GM23338 (cell line): ENCODE results near the gene MICAL2. TPM values are rescaled to one million over a fixed set of nuclear protein-coding genes. Genes with fewer than 3 reads are reported as not detected.

ENCODE experiments used
- ATAC-seq: fragments of 200-7000 bp; cut with Tn5 transposase; 3 replicates; pipeline ENCODE4 v1.9.1; 2020
- DNase-seq: peaks from one replicate; pipeline ENCODE4 v3.0.0-alpha.2; 2015; ENCODE audit warnings: low spot score
- H2AFZ ChIP-seq: fragments of 200-600 bp; sonication (generic); 2 replicates; pipeline ENCODE4 v1.8.0; 2016; ENCODE audit warnings: antibody characterized with exemption, mild to moderate bottlenecking, moderate library complexity
- H3F3A ChIP-seq: fragments of 200-600 bp; sonication (generic); replicated peaks from 2 replicates; pipeline ENCODE4 v1.8.0; 2017; ENCODE audit warnings: antibody characterized with exemption, mixed run types, low read depth
- H3K27ac ChIP-seq: fragments of 200-600 bp; sonication (generic); 2 replicates; pipeline ENCODE4 v1.6.1; 2016; ENCODE audit warnings: low read depth
- H3K27me3 ChIP-seq: fragments of 200-600 bp; sonication (generic); 2 replicates; pipeline ENCODE4 v1.8.0; 2016; ENCODE audit warnings: mild to moderate bottlenecking, mixed run types, moderate library complexity; ENCODE audit not compliant: insufficient read depth
- H3K36me3 ChIP-seq: fragments of 200-600 bp; sonication (generic); 2 replicates; pipeline ENCODE4 v1.8.0; 2016; ENCODE audit warnings: mild to moderate bottlenecking; ENCODE audit not compliant: insufficient read depth
- H3K4me1 ChIP-seq: fragments of 200-600 bp; sonication (generic); 2 replicates; pipeline ENCODE4 v1.8.0; 2016; ENCODE audit warnings: mild to moderate bottlenecking, moderate library complexity; ENCODE audit not compliant: insufficient read depth
- H3K4me2 ChIP-seq: fragments of 200-600 bp; sonication (generic); 2 replicates; pipeline ENCODE4 v1.7.1; 2017; ENCODE audit warnings: mixed run types
- H3K4me3 ChIP-seq: fragments of 200-600 bp; sonication (generic); 2 replicates; pipeline ENCODE4 v1.6.1; 2016; ENCODE audit warnings: mixed run types
- H3K79me2 ChIP-seq: fragments of 200-600 bp; sonication (generic); replicated peaks from 2 replicates; pipeline ENCODE4 v1.8.0; 2017; ENCODE audit warnings: mild to moderate bottlenecking; ENCODE audit not compliant: insufficient read depth
- H3K9me2 ChIP-seq: fragments of 200-600 bp; sonication (generic); 2 replicates; pipeline ENCODE4 v1.8.0; 2017; ENCODE audit not compliant: insufficient read depth
- H4K20me1 ChIP-seq: fragments of 200-600 bp; sonication (generic); replicated peaks from 2 replicates; pipeline ENCODE4 v1.8.0; 2017; ENCODE audit warnings: mild to moderate bottlenecking; ENCODE audit not compliant: insufficient read depth
- H3K27ac Mint-ChIP-seq: 2 replicates; pipeline ENCODE4 v1.8.0; 2020; ENCODE audit warnings: inconsistent platforms, mild to moderate bottlenecking, moderate library complexity, mixed read lengths
- H3K27me3 Mint-ChIP-seq: 3 replicates; pipeline ENCODE4 v1.8.0; 2022; ENCODE audit warnings: low read depth, mild to moderate bottlenecking, moderate library complexity, mixed read lengths, inconsistent platforms; ENCODE audit not compliant: insufficient read depth, poor library complexity
- H3K36me3 Mint-ChIP-seq: 3 replicates; pipeline ENCODE4 v1.8.0; 2021; ENCODE audit warnings: low read depth, mild to moderate bottlenecking, inconsistent platforms, moderate library complexity, mixed read lengths
- H3K4me1 Mint-ChIP-seq: 3 replicates; pipeline ENCODE4 v1.8.0; 2020; ENCODE audit warnings: mild to moderate bottlenecking, inconsistent platforms, mixed read lengths
- H3K4me3 Mint-ChIP-seq: 3 replicates; pipeline ENCODE4 v1.8.0; 2021; ENCODE audit warnings: moderate library complexity, mild to moderate bottlenecking, inconsistent platforms, mixed read lengths
- H3K9me3 Mint-ChIP-seq: 3 replicates; pipeline ENCODE4 v1.8.0; 2020; ENCODE audit warnings: moderate library complexity, mild to moderate bottlenecking, inconsistent platforms, mixed read lengths
- CREB1 ChIP-seq: fragments of 250-450 bp; sonication (Bioruptor Pico); IDR thresholded peaks from 2 replicates; pipeline ENCODE4 v1.5.0; 2020; ENCODE audit warnings: low read depth, mild to moderate bottlenecking, moderate library complexity
- ETS1 ChIP-seq: IDR thresholded peaks from 2 replicates; pipeline ENCODE4 v1.6.1; 2016; ENCODE audit warnings: antibody characterized with exemption
- EZH2 ChIP-seq: fragments of 200-600 bp; sonication (generic); IDR thresholded peaks from one replicate; pipeline ENCODE4 v1.8.0; 2017; ENCODE audit warnings: antibody characterized with exemption, mild to moderate bottlenecking, low read depth; ENCODE audit not compliant: unreplicated experiment
- EZH2phosphoT487 ChIP-seq: fragments of 200-600 bp; sonication (generic); IDR thresholded peaks from one replicate; pipeline ENCODE4 v1.8.1; 2018; ENCODE audit warnings: antibody characterized with exemption; ENCODE audit not compliant: unreplicated experiment
- JUNB ChIP-seq: IDR thresholded peaks from one replicate; pipeline ENCODE4 v1.6.1; 2016; ENCODE audit warnings: antibody characterized with exemption; ENCODE audit not compliant: unreplicated experiment
- POLR2AphosphoS5 ChIP-seq: IDR thresholded peaks from 2 replicates; pipeline ENCODE4 v1.6.1; 2016; ENCODE audit warnings: antibody characterized with exemption, low read depth
- STAT1 ChIP-seq: IDR thresholded peaks from one replicate; pipeline ENCODE4 v1.6.1; 2016; ENCODE audit warnings: antibody characterized with exemption; ENCODE audit not compliant: unreplicated experiment
- ZNF114 ChIP-seq: fragments of 250-450 bp; sonication (Bioruptor Pico); IDR thresholded peaks from 2 replicates; pipeline ENCODE4 v1.5.0; 2020; ENCODE audit warnings: mild to moderate bottlenecking, moderate library complexity
- ZNF331 ChIP-seq: fragments of 250-450 bp; sonication (Bioruptor Pico); IDR thresholded peaks from 2 replicates; pipeline ENCODE4 v1.5.0; 2020; ENCODE audit warnings: low read depth, mild to moderate bottlenecking, moderate library complexity
- ZNF462 ChIP-seq: fragments of 250-450 bp; sonication (Bioruptor Pico); IDR thresholded peaks from 2 replicates; pipeline ENCODE4 v1.5.0; 2020; ENCODE audit warnings: mild to moderate bottlenecking, moderate library complexity
- polyA plus RNA-seq: library from polyadenylated mRNA; unstranded; fragments of >200 nt; fragmentation: Nextera tagmentation; extraction: Ambion mirVana; gene quantifications from 2 replicates; pipeline ENCODE4 v1.2.1, GENCODE V29; 2016
- total RNA-seq: library from RNA; depleted of rRNA; stranded (reverse); fragments of >200 nt; shearing (Covaris generic); gene quantifications from 2 replicates; pipeline ENCODE4 v1.2.3, GENCODE V29; 2014
- TF ChIP-seq, protein P1 (sequence below), 2 experiments: fragments of 200-600 bp in 1 of 2; sonication (generic) in 1 of 2; conservative IDR thresholded peaks; 2 replicates each; pipeline versions ENCODE4 v1.5.1 to v1.6.1; 2016 to 2017; ENCODE audit warnings: antibody characterized with exemption in 2 of 2, low read depth in 2 of 2, mild to moderate bottlenecking in 2 of 2, moderate library complexity in 1 of 2

MICAL2 gene
- total and polyA plus RNA-seq, 2 experiments from 2014 or later = 0.66 to 1.4 TPM

- ATAC-seq (no peak), DNase-seq (no peak)
- Histone ChIP-seq H3K27ac (no peak overlapping the region), H3K36me3 (no peaks in the 10 kb centered on the region), H3K4me3 (no peak overlapping the region), H4K20me1 (no peaks in the 10 kb centered on the region), H3K79me2 (no peaks in the 10 kb centered on the region), H3K4me1 (no peaks in the 10 kb centered on the region; the same call in 1 of the 2 replicates), H3K4me2 (no peak overlapping the region), H2AFZ (no peak overlapping the region), H3K9me2 (no peaks in the 10 kb centered on the region), H3K27me3 (no peaks in the 10 kb centered on the region), H3F3A (no peaks in the 10 kb centered on the region)
- TF ChIP-seq ETS1 (no peak), STAT1 (no peak)
- Mint-ChIP-seq H3K27me3 (peaks cover 7% of the 10 kb centered on the region), H3K36me3 (no peaks in the 10 kb centered on the region), H3K9me3 (no peaks in the 10 kb centered on the region), H3K4me1 (peaks cover 7% of the 10 kb centered on the region), H3K4me3 (no peak overlapping the region), H3K27ac (no peak overlapping the region)
Measured at GRCh38 chr11:12285811-12286222, 175.4 kb downstream of the MICAL2 start.

GRCh38 chr11:12286606-12287005, 176.2 kb downstream of the MICAL2 start:
- Mint-ChIP-seq H3K4me3 (no peak overlapping the region), H3K27me3 (peaks cover 7% of the 10 kb centered on the region), H3K27ac (no peak overlapping the region), H3K36me3 (no peaks in the 10 kb centered on the region), H3K9me3 (no peaks in the 10 kb centered on the region), H3K4me1 (peaks cover 7% of the 10 kb centered on the region)
- Histone ChIP-seq H3F3A (no peaks in the 10 kb centered on the region), H3K36me3 (no peaks in the 10 kb centered on the region), H3K4me3 (no peak overlapping the region), H3K27ac (no peak overlapping the region), H3K9me2 (no peaks in the 10 kb centered on the region), H2AFZ (no peak overlapping the region), H3K4me1 (no peaks in the 10 kb centered on the region; the same call in 1 of the 2 replicates), H3K79me2 (no peaks in the 10 kb centered on the region), H3K27me3 (no peaks in the 10 kb centered on the region), H3K4me2 (no peak overlapping the region), H4K20me1 (no peaks in the 10 kb centered on the region)
- no peak for DNase-seq
- ATAC-seq = no peak
- TF ChIP-seq ZNF114 (no peak), ZNF462 (CRISPR knock-in tag) (no peak), JUNB (no peak), ETS1 (no peak), EZH2phosphoT487 (no peak), EZH2 (no peak), POLR2AphosphoS5 (no peak), ZNF331 (CRISPR knock-in tag) (no peak), CREB1 (CRISPR knock-in tag) (no peak), STAT1 (no peak)
- TF ChIP-seq, protein P1, sequence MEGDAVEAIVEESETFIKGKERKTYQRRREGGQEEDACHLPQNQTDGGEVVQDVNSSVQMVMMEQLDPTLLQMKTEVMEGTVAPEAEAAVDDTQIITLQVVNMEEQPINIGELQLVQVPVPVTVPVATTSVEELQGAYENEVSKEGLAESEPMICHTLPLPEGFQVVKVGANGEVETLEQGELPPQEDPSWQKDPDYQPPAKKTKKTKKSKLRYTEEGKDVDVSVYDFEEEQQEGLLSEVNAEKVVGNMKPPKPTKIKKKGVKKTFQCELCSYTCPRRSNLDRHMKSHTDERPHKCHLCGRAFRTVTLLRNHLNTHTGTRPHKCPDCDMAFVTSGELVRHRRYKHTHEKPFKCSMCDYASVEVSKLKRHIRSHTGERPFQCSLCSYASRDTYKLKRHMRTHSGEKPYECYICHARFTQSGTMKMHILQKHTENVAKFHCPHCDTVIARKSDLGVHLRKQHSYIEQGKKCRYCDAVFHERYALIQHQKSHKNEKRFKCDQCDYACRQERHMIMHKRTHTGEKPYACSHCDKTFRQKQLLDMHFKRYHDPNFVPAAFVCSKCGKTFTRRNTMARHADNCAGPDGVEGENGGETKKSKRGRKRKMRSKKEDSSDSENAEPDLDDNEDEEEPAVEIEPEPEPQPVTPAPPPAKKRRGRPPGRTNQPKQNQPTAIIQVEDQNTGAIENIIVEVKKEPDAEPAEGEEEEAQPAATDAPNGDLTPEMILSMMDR (conservative IDR thresholded peaks at IDR 0.05; ENCODE audit: low read depth in 2 of 2) = no peak
